ENCODE results near the gene RPS19.
"Not testable (repeated sequence)": the region's sequence is repeated elsewhere in the genome, so short reads cannot be mapped to it uniquely, and the experiment has no call there.

The RPS19 gene

DNA sequence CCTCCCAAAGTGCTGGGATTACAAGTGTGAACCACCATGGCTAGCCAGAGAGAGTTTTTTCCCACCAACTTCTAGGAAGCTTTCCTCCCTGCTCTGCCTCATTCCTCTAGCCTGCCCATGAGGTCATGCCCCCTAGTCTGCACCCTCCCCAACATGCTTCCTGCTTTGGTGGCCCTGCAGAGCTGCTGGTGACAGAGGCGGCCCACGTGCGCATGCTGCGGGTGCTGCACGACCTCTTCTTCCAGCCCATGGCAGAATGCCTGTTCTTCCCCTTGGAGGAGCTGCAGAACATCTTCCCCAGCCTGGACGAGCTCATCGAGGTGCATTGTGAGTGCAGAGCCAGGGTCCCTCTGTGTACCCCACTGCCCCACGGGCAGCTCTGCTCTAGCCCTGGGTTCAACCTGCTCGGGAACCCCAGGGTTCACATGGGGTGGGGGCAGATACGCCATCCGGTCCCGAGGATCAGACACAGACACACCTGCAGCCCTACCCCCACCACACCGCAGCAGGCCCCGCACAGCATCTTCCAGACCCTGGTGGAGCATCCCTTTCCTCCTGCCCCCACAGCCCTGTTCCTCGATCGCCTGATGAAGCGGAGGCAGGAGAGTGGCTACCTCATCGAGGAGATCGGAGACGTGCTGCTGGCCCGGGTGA, 41.8 kb downstream of the RPS19 start:
- no peak for DNase-seq (ENCODE audit: low spot score)

DNA sequence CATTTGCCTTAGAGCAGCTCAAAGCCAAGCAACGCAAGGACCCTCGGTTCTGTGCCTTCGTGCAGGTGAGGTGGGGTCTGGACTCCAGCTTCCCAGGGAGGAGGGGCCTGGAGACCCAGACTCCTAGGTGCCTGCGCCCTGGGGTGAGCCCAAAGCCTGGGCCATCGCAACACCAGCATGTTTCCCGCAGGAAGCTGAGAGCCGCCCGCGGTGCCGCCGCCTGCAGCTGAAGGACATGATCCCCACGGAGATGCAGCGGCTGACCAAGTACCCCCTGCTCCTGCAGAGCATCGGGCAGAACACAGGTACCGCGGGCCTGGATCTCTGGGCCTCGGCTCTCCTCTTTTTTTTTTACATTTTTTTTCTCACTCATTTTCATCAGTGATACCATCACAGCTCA, 42.5 kb downstream of the RPS19 start:
- no peak for DNase-seq (ENCODE audit: low spot score)

DNA sequence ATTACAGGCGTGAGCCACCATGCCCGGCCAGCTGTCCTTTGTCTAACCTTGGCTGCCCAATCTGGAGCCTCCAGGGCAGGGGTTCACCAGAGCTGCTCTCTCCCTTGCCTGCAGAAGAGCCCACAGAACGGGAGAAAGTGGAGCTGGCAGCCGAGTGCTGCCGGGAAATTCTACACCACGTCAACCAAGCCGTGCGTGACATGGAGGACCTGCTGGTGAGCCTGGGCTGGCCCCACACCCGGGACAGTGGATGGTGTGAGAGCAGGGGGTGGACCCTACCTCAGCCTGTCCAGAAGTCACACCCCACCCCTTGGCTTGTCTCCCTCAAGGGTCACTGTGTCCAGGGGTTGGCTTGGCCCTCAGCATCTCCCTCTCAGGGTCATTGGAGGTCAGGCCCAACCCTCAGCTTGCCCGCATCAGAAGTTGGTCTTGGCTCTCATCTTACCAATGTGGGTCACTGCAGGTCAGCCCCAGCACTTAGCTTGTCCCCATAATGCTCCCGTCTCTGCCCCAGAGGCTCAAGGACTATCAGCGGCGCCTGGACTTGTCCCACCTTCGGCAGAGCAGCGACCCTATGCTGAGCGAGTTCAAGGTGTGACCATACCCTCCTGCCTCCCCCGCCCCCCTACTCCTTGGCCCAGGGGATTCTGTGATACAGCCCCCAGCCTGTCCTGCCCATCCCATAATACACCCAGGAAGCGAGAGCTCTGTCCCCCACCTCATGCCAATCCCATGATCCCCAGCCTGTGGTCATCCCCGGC, 43.3 kb downstream of the RPS19 start:
- DNase-seq (ENCODE audit: low spot score) = no peak

DNA sequence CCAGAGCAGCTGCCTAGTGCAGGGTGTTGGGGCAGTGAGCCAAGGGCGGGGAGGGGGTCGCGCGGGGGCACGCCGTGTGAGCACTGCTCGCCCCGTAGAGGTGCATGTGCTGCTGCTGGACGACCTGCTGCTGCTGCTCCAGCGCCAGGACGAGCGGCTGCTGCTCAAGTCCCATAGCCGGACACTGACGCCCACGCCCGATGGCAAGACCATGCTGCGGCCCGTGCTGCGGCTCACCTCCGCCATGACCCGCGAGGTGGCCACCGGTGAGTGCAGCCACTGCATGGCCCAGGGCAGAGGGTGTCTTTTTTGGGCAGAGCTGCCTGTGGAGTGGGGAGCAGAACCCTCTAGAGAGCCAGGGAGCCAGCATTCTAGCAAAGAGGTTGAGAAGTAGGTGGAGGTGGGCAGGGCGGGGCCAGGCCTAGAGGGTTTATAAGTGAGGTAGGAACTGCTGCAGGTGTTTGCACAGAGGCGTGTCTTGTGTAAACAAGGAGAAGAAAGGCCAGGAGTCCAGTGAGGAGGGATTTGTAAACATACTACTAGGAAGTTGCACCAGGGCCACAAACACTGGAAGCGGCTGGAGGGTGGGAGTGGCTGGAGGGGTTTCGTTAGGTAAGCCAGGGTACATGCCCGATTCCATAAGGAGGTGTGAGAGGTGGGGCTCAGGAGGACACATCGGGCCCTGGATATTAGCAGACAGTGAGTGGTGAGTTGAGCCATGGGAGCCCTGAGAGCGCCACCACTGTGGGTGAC, 44.2 kb downstream of the RPS19 start:
- no peak for DNase-seq (ENCODE audit: low spot score)

DNA sequence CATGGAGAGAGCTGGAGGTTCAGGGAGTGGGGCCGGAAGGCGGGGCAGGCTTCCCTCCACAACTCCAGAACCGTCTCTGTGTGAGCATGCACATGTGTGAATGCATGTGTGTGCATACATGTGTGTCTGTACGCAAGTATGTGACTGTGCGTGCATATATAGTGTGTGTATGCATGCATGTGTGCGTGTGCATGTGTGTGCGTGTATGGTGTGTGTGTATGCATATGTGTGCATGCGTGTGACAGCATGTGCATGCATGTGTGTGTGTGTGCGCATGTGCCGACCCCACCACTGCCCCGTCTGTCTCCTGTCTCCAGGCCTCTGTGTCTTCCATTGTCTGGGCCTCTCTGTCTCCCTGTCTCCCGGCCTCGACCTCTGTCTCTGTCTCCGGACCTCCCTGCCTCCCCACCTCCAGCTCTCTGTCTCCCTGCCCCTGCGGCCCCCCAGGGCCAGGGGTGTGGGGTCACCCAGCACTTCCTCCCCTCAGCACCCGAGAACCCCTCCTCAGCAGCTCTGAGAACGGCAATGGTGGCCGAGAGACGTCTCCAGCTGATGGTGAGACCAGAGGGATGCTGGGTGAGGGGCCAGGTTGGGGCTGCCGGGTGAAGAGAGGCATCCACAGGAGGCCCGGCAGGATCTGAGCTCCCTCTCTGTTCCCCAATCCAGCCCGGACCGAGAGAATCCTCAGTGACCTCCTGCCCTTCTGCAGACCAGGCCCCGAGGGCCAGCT, 45.4 kb downstream of the RPS19 start:
- no peak for DNase-seq (ENCODE audit: low spot score)

DNA sequence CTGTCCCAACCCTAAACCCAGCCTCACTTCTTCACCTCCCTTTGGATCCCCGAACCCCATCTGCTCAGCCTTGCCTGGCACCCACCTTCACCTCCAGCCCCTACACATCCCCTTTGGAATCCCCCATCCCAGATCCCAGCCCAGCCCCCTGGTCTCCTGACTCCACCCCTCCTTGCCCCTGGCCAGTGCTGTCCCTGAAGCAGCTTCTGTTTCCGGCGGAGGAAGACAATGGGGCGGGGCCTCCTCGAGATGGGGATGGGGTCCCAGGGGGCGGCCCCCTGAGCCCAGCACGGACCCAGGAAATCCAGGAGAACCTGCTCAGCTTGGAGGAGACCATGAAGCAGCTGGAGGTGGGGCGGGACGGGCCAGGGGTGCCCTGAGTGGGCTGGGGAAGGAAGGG, 46.2 kb downstream of the RPS19 start:
- no peak for DNase-seq (ENCODE audit: low spot score)

DNA sequence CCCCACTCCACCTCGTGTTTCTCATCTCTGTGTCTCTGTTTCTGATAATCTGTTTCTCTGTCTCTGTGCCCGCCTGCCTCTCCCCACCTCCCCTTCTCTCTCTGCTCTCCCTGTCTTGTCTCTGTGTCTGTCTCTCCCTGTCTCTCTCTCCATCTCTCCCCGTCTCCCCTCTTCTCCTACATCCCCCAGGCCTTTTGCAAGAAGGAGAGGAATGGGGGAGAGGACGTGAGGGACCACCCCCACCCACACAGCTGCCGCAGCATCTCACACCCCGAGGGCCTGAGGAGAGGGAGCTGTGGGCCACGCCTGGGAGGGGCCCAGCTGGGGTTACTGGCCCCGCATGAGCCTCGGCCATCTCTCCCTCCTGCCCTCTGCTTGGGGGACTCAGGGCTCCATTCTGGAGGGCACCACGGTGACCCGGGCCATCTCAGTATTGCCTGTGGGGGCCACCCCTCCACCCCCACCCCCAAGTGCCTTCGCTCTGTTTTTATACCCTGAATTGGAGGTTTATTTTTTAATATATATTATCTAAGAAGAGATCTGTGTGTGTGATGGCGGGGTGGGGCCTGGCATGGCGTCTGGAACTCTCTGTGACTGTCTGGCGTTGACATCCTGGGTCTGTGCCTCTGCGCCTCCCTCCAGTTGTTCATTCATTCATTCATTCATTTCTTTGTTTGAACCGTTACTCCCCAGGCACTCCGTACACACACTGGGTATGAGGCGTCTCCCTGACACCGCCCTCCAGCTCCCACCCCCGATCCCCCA, 47.0 kb downstream of the RPS19 start:
- no peak for DNase-seq (ENCODE audit: low spot score)

DNA sequence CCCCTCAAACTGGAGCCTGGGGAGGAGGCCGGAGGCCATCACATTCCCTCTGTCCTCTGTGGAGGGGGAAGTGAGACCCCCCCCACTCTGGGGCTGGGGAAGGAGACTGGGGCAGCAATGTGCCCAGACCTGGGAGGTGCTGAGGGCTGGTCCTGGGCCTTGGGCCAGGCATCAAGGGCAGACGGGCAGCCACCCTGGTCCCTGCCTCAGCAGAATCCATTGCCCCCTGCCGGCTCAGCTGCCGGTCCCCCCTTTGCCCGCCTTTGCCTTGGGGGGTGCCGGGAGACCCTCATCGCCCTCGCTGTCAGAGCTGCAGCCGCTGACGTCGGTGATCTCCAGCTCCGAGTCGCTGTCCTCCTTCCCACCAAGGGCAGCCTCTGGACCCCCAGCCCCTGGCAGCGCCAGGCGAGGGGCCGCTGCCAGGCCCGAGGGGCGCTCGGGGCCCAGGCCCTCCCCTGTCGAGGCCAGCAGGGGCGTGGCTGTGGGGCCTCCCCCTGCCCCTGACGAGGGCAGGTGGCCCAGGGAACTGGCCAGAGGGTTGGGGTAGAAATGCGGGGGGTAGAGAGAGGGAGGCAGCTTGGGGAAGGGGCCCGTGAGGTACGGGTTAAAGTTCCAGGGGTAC, 48.0 kb downstream of the RPS19 start:
- no peak for DNase-seq (ENCODE audit: low spot score)

DNA sequence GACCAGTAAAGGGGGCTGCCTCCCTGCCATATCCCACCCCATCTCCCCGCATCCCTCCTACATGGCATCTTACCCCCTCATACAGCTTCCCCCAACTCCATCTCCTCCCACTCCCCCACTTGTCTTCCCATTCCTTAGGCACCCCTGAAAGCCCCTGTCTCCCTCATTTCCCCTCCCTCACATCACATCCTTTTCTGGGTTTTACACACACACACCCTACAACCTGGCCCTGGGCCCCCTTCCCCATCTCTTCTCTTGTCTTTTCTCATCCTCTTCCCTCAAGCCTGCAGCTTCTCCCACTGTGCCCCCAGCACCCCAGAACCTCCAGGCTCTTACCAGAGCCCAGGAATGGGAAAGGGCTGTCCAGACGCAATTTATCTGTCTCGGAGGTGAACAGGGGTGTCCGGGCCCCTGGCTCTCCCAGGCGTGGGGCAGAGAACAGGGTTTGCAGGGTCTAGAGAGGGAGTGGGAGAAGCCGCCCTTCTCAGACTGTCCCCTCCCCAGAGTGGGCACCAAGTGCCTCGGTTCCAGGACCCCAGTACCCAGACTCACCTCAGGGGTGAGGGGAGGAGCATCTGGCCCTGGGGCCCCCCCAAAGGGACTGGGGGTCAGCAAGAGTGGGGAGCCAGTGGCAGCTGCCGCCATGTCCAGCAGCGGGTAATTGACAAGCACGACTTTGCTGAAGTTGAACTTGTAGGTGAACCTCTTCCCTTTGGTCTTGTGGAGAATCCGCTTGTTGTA, 48.8 kb downstream of the RPS19 start:
- no peak for DNase-seq (ENCODE audit: low spot score)

DNA sequence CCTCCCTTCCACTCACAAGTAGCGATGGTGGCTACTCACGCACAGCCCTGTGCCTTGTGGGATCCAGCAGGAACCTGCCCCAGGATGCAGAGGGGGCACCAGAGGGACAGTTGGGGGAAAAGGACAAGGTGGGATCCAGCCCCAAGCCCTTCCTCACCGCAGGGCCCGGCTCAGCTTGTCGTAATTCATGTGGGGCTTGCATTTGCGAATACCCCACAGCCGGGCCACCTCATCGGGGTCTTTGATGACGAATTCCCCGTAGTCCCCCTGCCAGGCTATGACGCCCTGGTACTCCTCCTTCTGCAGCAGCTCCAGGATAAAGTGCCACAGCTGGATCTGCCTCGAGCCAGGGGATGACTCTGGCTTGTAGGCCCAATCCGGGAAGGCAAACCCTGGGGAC, 49.7 kb downstream of the RPS19 start:
- no peak for DNase-seq (ENCODE audit: low spot score)

DNA sequence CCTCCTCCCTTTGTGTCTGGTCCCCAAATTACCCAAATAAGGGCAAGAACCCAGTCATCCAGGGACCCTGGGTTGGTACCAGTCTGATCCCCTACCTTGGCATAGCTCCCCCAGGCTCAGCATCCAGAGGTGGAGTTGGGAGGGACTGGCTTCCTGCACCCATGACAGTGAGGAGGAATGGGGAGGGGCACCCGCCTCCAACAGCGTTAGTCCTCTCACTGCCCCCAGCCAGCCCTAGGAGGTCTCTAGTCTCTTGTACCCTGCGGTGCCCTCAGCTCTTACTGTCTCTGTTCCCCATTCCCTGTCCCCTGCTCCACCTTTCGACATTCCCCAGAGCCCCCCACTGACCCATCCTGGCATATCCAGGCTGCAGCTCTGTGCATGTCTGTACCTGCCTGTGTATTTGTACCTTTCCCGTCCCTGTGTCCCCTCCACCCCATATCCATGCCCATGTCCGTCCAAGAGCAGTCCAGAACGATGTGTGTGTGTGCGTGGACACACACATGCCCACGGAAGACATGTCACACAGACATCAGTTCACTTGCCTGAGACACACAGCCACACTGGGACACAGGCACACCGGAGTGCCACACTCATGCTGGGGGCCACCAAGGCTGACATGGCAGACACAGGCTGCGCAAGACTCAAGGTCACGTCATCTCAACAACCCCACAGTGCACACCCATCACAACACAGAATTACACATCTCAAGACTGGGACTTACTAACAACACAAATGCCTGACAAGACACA, 50.4 kb downstream of the RPS19 start:
- DNase-seq (ENCODE audit: low spot score) = no peak

DNA sequence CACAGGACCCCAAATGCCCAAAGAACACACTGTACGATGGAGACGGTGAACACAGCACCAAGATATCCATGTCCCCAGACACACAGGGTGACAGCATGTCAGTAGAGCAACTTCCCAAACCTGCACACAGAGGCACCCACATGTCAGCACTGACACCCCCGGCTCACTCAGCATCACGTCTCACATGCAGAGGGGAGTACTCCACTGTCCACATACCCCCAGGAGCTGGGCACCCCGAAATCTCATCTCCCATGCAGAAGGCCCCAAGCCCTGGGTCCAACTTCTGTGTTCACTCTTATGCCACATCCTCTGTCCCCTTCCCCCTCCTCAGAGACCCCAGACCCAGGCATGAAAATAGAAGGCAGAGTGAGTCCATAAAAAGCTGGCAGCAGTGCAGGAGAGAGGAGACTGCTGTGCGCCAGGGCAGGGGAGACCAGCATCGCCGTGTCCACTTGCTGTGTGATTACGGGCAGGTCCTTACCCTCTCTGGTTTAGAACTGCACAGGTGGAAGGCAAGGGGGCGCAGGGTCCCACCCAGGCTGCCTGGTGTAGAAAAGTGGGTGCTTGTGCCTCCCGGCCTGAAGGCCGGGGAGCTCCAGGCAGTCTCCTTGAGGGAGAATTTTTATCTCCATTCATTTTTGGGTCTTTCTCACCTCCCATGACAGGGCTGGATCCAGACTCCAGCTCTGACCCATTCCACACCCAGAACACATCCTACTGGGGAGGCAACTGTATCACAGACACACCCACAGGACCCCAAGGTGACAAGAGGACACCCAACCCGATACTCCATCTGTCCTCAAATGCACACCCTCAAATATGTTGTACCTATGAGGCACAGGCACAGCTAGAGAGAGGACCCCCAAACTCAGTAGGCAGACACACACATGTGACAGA, 51.2 kb downstream of the RPS19 start:
- DNase-seq (ENCODE audit: low spot score) = no peak

DNA sequence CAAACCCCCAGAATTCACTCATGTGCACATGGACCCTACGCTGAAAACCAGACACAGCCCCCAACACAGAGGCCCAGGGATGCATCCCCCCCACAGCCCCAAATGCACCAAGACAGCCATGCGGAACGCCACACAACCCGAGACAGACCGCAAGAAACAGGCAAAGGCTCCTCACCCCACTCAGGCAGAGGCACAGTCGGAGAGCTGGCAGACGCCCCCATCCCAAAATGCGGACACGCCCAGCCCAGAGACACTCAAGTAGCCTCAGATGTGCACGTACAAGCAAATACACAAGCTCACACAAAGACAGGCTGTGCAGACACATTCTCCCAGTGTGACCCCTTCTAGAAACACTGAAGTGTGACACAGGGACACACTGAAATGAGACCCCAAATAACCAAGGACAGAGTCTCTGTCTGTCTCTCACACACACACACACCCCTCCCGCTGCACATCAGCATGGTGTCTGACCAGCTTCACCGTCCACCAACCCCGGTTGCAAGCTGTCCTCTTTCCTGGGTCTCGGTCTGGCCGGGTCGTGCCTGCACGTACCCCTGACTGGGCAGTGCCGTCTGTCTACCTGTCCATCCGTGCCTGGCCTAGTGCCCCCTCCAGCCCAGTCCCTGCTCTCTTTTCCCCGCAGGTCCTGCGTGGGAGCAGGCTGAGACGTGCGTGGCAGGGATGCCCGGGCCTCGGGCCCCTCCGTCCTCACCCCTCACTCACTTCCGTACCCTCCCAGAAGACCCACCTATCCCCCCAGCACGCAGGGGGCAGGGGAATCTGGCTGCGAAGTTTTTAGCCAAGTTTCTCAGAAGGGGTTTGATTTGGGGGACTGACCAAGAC, 52.1 kb downstream of the RPS19 start:
- no peak for DNase-seq (ENCODE audit: low spot score)

DNA sequence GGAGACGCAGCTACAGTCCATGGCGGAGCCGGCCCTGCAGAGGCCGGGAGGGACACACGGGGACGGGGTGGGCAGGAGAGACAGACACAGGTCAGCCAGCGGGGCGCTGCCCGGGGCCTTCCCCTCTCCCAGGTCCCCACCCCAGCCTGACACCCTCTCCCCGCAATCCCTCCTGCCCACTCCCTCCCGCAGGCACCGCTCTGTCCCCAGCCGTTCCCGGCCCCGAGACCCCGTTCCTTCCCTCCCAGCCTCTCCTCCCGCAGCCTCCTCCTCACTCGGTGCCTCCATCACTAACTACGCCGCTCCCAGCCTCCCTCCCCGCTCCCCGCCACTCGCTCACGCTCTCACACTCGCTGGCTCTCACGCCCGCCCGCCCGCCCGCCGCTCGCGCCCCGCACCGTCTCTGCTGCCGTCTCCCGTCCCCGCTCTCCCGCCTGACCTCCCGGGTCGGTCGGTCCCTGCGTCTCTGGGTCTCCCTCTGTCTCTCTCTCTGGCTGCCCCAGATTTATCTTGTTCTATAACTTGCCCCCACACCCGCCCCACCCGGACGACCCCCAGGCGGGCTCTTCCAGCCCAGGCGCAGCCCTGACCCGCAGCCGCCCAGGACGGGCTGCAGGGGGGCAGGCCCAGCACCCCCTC, 53.0 kb downstream of the RPS19 start:
- no peak for DNase-seq (ENCODE audit: low spot score)

DNA sequence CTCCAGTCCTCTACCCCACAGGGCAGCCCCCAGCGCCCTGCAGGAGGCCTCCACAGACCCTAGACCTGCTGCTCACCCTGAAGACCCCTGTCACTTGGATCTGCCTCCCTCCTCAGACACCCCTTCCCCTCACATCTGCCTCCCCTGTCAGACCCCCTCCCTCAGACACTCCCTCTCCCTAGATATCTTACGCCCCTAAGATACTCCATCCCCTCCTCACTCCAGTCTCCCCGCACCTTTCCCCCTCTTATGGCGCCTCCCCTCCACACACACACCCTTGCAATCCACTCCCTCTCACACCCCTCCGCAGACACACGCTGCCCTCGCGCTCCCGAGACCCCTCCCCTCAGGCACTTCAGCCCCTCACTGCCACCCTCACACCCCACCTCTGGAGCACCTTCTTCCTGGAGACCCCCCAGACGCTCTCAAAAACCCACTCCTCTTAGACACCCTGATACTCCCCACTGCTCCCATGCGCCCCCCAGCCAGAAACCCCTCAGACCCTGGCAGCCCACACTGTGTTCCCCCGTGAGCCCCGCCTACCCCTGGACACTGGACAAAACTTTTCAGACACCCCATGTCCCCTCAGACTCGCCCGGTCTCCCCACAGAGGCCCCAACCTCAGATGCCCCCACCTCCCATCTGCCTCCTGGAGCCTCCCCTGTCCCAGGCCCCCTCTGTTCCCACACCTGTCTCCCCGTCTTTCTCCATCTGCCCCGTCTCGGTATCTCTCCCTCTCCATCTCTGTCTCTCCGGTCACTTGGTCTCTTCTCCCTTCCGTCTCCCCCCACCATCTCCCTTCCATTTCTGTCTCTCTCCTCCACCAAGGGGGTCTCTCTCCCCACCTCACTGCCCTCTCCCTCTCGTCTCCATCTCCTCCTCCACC, 53.7 kb downstream of the RPS19 start:
- DNase-seq (ENCODE audit: low spot score) = no peak

DNA sequence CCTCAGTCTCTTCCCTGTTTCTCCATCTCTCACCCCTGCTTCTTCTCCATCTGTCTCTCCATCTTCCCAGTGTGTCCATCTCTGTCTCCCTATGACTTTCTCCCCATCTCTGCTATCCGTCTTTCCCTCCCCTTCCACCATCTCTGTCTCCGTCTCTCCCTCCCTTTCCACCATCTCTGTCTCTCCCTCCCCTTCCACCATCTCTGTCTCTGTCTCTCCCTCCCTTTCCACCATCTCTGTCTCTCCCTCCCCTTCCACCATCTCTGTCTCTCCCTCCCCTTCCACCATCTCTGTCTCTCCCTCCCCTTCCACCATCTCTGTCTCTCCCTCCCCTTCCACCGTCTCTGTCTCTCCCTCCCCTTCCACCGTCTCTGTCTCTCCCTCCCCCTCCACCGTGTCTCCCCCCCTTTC, 54.4 kb downstream of the RPS19 start:
- not testable (repeated sequence) for DNase-seq (ENCODE audit: low spot score)
